IgD-negative memory B cell (primary cell): Measurements from ENCODE around the gene GHR. TPM values are rescaled to one million over a fixed set of nuclear protein-coding genes. Genes with fewer than 3 reads are reported as not detected.

Experiments used
- H3K27ac Mint-ChIP-seq, 3 donors: one replicate each; pipeline ENCODE4 v1.8.0; 2020 to 2022; ENCODE audit warnings: mild to moderate bottlenecking in 3 of 3, mixed read lengths in 3 of 3, moderate library complexity in 1 of 3
- H3K27me3 Mint-ChIP-seq: one replicate; pipeline ENCODE4 v1.8.0; 2021; ENCODE audit warnings: mixed read lengths
- H3K36me3 Mint-ChIP-seq: one replicate; pipeline ENCODE4 v1.8.0; 2020; ENCODE audit warnings: mild to moderate bottlenecking, mixed read lengths
- H3K4me1 Mint-ChIP-seq, 3 donors: one replicate each; pipeline ENCODE4 v1.8.0; 2020 to 2022; ENCODE audit warnings: mixed read lengths in 3 of 3, mild to moderate bottlenecking in 1 of 3
- H3K4me3 Mint-ChIP-seq, 4 donors: one replicate each; pipeline ENCODE4 v1.8.0; 2020 to 2022; ENCODE audit warnings: mild to moderate bottlenecking in 4 of 4, mixed read lengths in 4 of 4, moderate library complexity in 3 of 4
- H3K9me3 Mint-ChIP-seq, 3 donors: one replicate each; pipeline ENCODE4 v1.8.0; 2020 to 2021; ENCODE audit warnings: mixed read lengths in 3 of 3, mild to moderate bottlenecking in 1 of 3
- polyA plus RNA-seq: library from polyadenylated mRNA; unstranded; fragments of 300-500 nt; fragmentation: Illumina TruSeq; gene quantifications from one replicate; pipeline ENCODE4 v1.2.3, GENCODE V29; 2021

The GHR gene
- polyA plus RNA-seq, 1 donor from 2014 or later, result not detected

DNA sequence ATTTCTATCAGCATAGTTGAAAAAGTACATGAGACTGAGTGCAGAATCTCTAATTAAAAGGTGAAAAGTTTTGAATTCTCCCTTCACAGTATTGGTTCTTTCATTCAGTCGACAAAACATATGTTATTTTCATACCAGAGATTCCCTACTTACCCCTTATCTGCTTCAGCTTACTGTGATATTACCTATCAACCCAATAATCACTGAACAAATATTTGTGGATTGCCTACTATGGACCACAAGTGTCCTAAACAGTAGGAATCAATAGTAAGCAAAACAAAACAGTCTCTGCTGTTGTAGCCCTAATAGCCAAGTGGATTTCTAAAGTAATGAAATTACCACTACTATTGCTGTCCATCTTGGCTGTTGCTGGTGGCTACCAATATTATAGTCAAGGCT is 344.9 kb downstream of the GHR start:
- Mint-ChIP-seq H3K36me3 (peaks cover 3% of the 10 kb centered on the region), H3K27ac (no peak overlapping the region), H3K27me3 (peaks cover 1% of the 10 kb centered on the region), H3K4me1 (no peaks in the 10 kb centered on the region), H3K4me3 (no peak overlapping the region), H3K9me3 (no peaks in the 10 kb centered on the region)

DNA sequence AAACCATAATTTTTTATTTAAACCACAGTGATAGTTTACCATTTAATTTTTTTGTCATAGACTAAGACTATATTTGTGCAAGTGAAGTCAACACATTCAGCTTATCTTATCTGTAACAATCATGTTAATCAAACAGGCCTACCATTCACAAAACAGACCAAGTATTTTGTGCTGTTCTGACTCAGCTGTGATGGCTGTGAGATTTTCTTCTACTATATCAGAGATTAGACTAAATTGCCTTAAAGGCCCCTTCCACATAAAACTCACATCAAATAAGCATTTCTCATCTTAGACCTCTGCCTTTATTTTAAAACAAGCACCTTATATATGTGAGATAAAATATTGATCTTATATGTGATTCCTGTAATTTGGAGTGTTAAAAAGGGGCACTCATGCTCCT is 346.8 kb downstream of the GHR start:
- Mint-ChIP-seq H3K27ac (no peak overlapping the region), H3K4me3 (no peak overlapping the region), H3K36me3 (peaks cover 3% of the 10 kb centered on the region), H3K4me1 (no peaks in the 10 kb centered on the region), H3K27me3 (peaks cover 1% of the 10 kb centered on the region), H3K9me3 (no peaks in the 10 kb centered on the region)
